DND-41 (cell line): ENCODE results near the gene MMP10.

ENCODE experiments used
- ATAC-seq: fragments of 200-7000 bp; cut with Tn5 transposase; 3 replicates; pipeline ENCODE4 v1.9.1; 2021; ENCODE audit warnings: low read depth; ENCODE audit not compliant: insufficient read depth
- DNase-seq: peaks from one replicate; pipeline ENCODE4 v3.0.0-alpha.2; 2020
- H2AFZ ChIP-seq: 2 replicates; pipeline ENCODE4 v1.6.0; 2012; ENCODE audit warnings: low read depth, low read length
- H3K27ac ChIP-seq: 2 replicates; pipeline ENCODE4 v1.5.1; 2012; ENCODE audit warnings: low read length, inconsistent platforms
- H3K27me3 ChIP-seq: fragments of 200-600 bp; sonication (generic); 2 replicates; pipeline ENCODE4 v1.6.0; 2012; ENCODE audit warnings: low read length, mild to moderate bottlenecking, inconsistent platforms; ENCODE audit not compliant: insufficient read depth, poor library complexity
- H3K36me3 ChIP-seq: 2 replicates; pipeline ENCODE4 v1.5.1; 2012; ENCODE audit warnings: low read length, inconsistent platforms; ENCODE audit not compliant: insufficient read depth
- H3K4me1 ChIP-seq: 2 replicates; pipeline ENCODE4 v1.5.1; 2012; ENCODE audit warnings: mild to moderate bottlenecking, low read length; ENCODE audit not compliant: insufficient read depth
- H3K4me2 ChIP-seq: 2 replicates; pipeline ENCODE4 v1.6.0; 2012; ENCODE audit warnings: mild to moderate bottlenecking, moderate library complexity, low read length, inconsistent platforms; ENCODE audit not compliant: insufficient read depth
- H3K4me3 ChIP-seq, 2 experiments: fragments of 200-600 bp in 1 of 2; shearing (Covaris generic) in 1 of 2; 2 replicates each; pipeline ENCODE4 v1.5.1; 2012 to 2016; ENCODE audit warnings: inconsistent platforms in 2 of 2, low read length in 2 of 2, mild to moderate bottlenecking in 2 of 2, low read depth in 1 of 2, moderate library complexity in 1 of 2
- H3K79me2 ChIP-seq: 2 replicates; pipeline ENCODE4 v1.6.0; 2012; ENCODE audit warnings: low read length, inconsistent platforms; ENCODE audit not compliant: insufficient read depth
- H3K9ac ChIP-seq: 2 replicates; pipeline ENCODE4 v1.6.0; 2012; ENCODE audit warnings: low read depth, mild to moderate bottlenecking, inconsistent platforms, low read length, moderate library complexity
- H3K9me3 ChIP-seq: 2 replicates; pipeline ENCODE4 v1.5.1; 2012; ENCODE audit warnings: low read length, moderate library complexity, mild to moderate bottlenecking, inconsistent platforms; ENCODE audit not compliant: insufficient read depth, severe bottlenecking
- H4K20me1 ChIP-seq: 2 replicates; pipeline ENCODE4 v1.6.0; 2012; ENCODE audit warnings: low read length; ENCODE audit not compliant: insufficient read depth
- CTCF ChIP-seq: IDR thresholded peaks from 2 replicates; pipeline ENCODE4 v1.5.1; 2012; ENCODE audit warnings: borderline replicate concordance, low read length, moderate library complexity, mild to moderate bottlenecking; ENCODE audit not compliant: poor library complexity, severe bottlenecking; ENCODE audit errors: extremely low read depth
- EZH2 ChIP-seq: IDR thresholded peaks from 3 replicates; pipeline ENCODE4 v1.6.1; 2012; ENCODE audit warnings: borderline replicate concordance, low read depth, mild to moderate bottlenecking, moderate library complexity, low read length, inconsistent platforms; ENCODE audit not compliant: severe bottlenecking

Gene MMP10

GRCh38 chr11:102806296-102806695, 25.9 kb upstream of the MMP10 start:
- Histone ChIP-seq H3K4me3 (no peak overlapping the region), H3K27me3 (no peaks in the 10 kb centered on the region), H3K36me3 (no peaks in the 10 kb centered on the region), H3K27ac (no peak overlapping the region), H3K4me2 (no peak overlapping the region), H3K9me3 (no peaks in the 10 kb centered on the region), H3K4me1 (no peaks in the 10 kb centered on the region), H3K9ac (no peak overlapping the region), H2AFZ (no peak overlapping the region), H3K79me2 (no peaks in the 10 kb centered on the region), H4K20me1 (no peaks in the 10 kb centered on the region)
- ATAC-seq (no peak), DNase-seq (no peak)
- TF ChIP-seq EZH2 (no peak), CTCF (no peak)

- Histone ChIP-seq H3K4me2 (no peak overlapping the region), H3K4me3 (no peak overlapping the region), H3K9ac (no peak overlapping the region), H3K4me1 (no peaks in the 10 kb centered on the region), H3K36me3 (no peaks in the 10 kb centered on the region), H4K20me1 (no peaks in the 10 kb centered on the region), H2AFZ (no peak overlapping the region), H3K27ac (no peak overlapping the region), H3K79me2 (no peaks in the 10 kb centered on the region), H3K9me3 (no peaks in the 10 kb centered on the region), H3K27me3 (no peaks in the 10 kb centered on the region)
- DNase-seq: no peak
- no peak for TF ChIP-seq CTCF
- no peak for TF ChIP-seq EZH2
- ATAC-seq: no peak
Observed at GRCh38 chr11:102802341-102802740, 21.9 kb upstream of the MMP10 start.

GRCh38 chr11:102800767-102801166, 20.3 kb upstream of the MMP10 start:
- Histone ChIP-seq H3K36me3 (no peaks in the 10 kb centered on the region), H3K4me3 (no peak overlapping the region), H3K27me3 (no peaks in the 10 kb centered on the region), H3K9ac (no peak overlapping the region), H3K79me2 (no peaks in the 10 kb centered on the region), H3K27ac (no peak overlapping the region), H3K9me3 (no peaks in the 10 kb centered on the region), H4K20me1 (no peaks in the 10 kb centered on the region), H3K4me2 (no peak overlapping the region), H2AFZ (no peak overlapping the region), H3K4me1 (no peaks in the 10 kb centered on the region)
- TF ChIP-seq EZH2 (no peak), CTCF (no peak)
- no peak for DNase-seq
- ATAC-seq: no peak

- Histone ChIP-seq H3K4me1 (no peaks in the 10 kb centered on the region), H3K4me2 (no peak overlapping the region), H3K9me3 (no peaks in the 10 kb centered on the region), H4K20me1 (no peaks in the 10 kb centered on the region), H3K27me3 (no peaks in the 10 kb centered on the region), H3K9ac (no peak overlapping the region), H3K36me3 (no peaks in the 10 kb centered on the region), H2AFZ (no peak overlapping the region), H3K4me3 (no peak overlapping the region), H3K27ac (no peak overlapping the region), H3K79me2 (no peaks in the 10 kb centered on the region)
- DNase-seq (no peak), ATAC-seq (no peak; the same call in 2 of the 3 replicates)
- TF ChIP-seq CTCF (no peak), EZH2 (no peak)
Observed at GRCh38 chr11:102799681-102800340, 19.4 kb upstream of the MMP10 start.
